G401.6 (cell line): ENCODE results near the gene TRMT61A.
"Not testable (repeated sequence)": the region's sequence is repeated elsewhere in the genome, so short reads cannot be mapped to it uniquely, and the experiment has no call there.

Experiments used
- FAIRE-seq: peaks from 2 replicates; lab custom pipeline; 2012; peaks lifted over from hg19 to GRCh38; lab: Jason Lieb, UNC

Gene TRMT61A

DNA sequence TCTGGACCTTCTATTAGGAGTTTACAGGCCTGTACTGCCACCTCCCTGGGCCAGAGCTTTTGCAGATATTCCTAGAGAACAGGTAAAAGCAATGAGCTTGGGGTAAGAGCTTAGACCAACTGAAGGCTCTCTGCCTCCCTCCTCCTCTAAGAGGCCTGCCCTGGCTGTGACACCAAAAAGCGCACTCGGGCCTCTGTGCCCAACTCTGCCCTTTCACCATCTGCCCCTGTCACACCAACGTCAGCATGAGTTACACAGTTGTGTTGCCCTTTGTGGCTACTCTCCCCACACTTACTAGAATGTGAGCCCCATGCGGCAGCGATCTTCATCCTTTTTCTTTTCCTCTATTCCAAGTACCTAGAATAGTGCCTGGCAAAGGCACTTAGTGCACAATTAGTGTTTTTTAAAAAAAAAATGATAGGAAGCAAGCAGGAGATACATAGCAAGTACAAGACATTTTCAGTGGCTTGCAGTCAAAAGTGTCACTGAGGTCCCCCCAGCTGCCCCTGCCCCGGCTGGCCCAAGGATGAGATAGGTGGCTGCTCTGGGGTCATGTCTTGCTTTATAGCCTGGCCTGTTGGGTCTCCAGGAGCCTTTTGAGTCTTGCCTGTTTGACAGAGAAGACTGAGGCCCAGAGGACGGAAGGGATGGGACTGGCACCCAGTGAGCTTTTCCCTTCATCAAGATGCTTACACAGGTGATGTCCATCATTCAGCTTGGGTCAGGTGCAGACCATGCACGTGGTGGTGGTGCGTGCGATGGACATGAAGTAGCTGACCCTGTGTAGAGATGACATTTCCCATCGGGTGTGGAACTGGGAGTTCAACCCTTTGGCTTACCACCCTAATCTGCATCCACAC is 18.9 kb upstream of the TRMT61A start:
- no peak for FAIRE-seq

DNA sequence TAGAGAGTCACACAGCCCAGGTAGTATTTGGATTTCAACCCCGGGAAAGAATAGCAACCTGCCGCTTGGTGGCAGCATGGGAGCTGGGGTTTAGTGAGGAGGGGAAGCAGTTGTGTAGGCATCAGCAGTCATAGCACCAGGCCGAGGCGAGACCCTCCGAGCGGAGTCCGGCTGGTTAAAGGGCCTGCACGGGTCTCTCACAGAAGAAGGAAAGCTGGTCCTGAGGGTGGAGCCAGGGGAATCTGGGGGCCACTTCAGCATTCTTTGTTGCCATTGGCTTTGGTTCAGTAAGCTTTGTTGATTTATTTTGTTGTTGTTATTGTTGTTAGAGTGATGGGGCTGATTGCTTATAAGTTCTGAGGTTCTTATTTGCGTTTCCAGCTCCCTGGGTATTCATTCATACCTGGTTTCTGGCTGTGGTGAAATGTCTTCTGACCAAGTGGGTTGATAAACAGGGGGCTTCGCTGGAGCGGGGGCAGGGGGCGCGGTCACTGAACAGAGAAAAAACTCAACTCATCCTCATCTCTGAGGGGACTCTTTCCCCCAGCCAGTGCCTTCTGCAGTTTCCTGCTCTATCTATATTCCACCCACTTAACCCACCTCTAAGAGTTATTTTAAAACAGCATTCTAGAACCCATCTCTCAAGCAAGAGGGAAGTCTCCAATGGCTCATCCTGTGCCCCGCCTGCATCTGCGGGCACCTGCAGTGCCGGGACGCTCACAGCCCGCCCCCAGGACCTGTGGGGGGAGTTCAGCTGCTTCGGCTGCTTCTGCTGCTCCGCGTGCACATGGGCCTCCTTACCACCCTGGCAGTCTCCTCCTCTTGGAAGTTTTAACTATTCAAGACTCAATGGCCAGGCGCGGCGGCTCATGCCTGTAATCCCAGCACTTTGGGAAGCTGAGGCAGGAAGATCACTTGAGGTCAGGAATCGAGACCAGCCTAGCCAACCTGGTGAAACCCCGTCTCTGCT is 18.0 kb upstream of the TRMT61A start:
- no peak for FAIRE-seq

DNA sequence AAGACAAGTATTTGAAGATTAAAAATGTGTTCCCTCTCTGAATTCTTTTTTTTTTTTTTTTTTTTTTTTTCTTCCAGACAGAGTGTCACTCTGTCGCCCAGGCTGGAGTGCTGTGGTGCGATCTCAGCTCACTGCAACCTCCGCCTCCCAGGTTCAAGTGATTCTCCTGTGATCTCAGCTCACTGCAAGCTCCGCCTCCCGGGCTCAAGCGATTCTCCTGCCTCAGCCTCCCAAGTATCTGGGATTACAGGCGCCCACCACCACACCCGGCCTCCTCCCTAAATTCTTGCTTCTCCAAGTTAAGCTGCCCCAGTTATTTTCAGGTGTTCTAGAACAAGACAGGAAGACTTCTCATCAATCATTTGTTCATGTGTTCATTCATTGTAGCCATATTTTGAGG is 16.8 kb upstream of the TRMT61A start:
- not testable (repeated sequence) for FAIRE-seq

DNA sequence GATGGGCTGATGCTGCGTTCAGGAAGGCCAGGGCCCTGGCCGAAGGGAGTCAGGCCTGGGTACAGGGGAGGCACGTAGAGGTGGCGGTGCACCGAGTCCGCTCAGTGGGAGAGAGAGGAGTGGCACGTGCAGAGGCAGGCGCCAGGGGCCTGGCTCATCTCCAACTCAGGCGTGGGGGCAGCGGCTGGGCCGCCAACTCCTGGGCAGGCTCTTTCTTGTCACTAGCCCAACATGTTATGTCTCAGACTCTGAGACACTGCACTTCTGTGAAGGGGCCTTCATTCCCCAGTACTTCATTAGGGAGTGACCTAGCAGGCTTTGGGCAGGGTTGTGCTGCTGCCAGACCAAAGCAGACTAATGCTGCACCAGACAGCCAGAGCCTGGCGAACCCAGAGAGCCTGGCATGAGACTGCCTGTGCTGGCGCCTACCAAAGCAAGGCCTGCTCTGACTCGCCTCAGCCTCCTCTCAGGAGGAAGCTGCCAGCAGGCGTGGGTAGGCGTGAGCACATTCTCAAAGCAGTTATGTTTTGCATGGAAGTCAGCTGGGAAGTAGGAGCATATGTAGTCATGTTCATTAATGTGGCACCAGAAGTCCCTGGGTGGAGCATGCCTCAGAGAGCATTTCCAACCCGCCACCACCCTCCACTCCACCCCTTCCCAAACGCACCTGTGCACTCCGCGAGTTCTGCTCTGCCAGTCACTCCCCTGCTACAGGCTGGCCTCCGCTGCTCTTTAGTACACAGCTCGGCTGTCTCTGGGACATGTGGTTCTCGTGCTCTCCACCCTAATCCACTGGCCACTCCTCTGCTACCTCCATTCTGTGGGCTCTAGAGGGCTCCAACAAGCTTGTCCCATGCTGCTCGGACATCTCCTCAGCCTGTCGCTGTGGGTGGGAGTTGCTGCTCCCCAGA is 16.0 kb upstream of the TRMT61A start:
- no peak for FAIRE-seq

DNA sequence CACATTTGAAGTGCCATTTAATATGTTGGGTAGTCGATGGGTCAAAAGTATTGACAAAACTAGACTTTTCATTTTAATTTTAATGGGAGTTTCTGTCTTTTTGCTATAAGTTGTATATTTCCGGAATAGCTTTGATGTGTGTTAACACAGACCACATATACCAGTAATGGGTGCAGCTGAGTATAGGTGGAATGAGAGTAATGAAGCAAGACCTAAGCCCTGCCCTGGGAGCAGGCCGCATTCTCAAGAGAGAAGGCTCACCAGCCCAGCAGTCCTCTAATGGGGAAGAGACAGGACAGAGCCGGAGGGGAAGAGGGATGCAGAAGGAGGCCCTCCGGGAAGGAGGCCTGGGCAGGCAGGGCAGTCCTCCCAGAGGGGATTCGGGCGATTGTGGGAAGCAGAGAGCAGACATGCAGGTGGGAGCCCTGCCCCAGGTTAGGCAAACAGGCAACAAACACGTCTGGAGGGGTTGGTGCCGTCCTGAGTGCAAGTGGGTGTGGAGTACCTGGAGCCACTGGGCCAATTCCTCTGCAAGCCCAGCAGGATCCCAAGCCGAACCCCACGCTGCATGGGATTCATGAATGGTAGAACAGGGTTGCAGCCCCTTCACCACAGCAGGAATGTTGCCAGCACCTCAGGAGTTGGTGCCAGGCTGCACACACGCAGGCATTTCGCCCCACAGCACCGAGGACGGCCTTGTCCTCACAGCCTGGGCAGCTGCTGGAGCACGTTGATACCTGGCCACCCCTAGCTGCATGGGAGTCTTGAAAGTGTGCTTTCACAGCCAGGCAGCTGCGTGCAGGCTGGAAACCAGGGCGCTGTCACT is 14.2 kb upstream of the TRMT61A start:
- FAIRE-seq = no peak

DNA sequence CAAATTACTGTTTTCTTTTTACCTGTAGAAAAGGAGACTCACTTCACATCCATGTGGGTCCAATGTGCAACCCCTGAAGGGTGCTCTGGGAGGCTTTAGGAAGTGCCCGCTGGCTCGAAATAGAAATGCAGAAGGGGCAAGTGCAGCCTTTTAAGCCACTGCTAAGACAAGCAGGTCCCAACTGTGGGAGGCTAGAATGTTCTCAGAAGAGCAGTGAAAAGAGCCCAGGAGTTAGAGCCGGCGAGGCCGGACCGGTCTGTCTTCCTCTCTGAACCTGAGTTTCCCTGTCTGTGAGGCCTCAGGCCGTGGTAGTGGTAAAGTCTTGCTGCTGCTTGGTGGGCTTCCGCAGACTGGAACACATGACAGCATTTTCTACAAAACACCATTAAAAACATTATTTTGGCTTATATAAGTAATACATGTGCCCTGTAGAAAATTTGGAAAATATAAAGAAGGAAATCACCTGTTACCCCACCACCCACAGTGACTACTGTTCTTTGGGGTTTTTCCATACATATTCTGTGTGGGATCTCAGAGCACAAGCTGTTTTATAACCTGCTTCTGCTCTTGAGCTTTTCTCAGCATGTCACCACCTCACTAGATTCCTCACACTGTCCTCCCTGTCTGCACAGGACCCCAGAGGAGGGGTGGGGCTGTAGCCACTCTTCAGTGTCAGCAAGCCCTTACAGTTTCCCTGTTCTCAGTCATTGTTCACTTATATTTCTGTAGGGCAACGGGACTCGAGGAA is 12.4 kb upstream of the TRMT61A start:
- FAIRE-seq = no peak

DNA sequence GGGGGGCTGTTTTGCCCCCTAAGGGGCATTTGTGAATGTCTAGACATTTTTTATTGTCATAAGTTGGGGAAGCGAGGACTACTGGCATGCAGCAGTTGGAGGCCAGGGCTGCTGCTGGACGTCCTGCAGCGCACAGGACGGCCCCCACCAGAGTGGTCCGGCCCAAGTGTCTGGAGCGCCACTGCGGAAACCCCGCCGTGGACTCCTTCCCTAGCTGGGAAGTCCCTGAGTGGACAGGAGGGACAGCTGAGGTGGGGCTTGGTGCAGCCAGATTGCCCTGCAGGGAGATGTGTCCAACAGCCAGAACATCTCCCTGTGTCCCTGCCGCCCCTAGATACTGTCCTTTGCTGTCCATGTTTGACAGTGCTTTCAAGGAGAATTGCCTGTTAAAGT is 11.8 kb upstream of the TRMT61A start:
- no peak for FAIRE-seq

DNA sequence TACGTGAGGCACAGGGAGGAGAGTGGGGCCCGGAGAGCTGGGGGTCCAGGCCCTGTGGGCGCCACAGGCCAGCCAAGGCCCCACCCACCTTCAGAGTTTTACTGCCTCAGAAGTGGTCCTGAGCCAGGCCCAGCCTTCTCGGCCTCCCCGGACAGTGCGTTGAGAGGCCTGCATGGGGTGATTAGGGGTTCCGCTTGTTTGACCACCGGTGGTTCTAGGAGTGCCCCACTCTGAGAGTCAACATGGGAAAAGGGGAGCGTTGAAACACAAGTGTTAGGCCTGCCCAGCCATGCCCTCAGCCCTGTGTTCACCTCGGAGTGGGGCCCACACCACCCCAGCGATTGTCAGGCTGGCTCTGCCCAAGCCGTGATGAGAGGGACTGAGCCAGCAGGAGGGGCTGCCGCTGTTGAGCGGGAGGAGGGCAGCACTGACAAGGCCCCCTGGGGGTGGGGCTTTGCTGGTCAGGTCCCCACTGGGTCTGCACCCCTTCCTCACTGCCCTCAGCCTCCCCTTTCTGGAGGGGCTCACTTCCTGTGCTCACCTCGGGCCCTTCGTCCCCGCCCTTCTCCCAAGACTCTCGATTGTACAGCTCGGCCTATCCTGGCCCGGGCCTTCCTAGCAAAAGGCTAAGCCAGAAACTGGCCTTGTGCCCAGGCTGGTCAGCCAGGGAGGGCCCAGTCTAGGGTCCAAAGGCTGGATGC is 11.1 kb upstream of the TRMT61A start:
- FAIRE-seq = no peak

DNA sequence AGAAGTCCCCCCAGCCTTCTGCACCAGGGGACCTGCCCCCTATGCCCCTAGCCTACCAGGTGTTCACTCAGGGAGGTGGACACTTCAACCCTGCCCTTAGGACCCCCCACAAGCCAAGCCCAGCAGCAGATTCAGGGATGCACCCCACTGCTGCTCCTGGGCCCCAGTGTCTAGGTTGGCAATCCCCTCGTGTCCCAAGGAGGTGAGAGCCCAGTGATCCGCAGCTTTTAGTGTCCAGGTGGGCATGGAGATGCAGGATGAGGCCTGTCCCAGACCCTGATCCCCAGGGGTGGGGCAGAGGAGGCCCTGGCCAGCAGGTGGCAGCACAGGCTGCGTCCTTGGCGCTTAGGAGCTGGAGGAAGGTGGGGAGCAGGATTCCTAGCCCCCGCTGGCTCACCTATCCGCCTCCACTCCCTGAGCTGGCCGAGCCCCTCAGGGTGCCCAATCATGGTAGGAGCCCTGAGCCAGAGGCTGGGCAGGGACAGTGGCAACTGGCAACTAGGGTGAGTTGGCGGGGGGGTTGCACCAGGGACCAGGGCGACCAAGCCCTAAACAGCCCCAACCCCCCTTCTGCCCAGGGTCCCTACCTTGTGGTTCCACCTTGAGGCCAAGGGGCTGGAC is 10.5 kb upstream of the TRMT61A start:
- FAIRE-seq = no peak

DNA sequence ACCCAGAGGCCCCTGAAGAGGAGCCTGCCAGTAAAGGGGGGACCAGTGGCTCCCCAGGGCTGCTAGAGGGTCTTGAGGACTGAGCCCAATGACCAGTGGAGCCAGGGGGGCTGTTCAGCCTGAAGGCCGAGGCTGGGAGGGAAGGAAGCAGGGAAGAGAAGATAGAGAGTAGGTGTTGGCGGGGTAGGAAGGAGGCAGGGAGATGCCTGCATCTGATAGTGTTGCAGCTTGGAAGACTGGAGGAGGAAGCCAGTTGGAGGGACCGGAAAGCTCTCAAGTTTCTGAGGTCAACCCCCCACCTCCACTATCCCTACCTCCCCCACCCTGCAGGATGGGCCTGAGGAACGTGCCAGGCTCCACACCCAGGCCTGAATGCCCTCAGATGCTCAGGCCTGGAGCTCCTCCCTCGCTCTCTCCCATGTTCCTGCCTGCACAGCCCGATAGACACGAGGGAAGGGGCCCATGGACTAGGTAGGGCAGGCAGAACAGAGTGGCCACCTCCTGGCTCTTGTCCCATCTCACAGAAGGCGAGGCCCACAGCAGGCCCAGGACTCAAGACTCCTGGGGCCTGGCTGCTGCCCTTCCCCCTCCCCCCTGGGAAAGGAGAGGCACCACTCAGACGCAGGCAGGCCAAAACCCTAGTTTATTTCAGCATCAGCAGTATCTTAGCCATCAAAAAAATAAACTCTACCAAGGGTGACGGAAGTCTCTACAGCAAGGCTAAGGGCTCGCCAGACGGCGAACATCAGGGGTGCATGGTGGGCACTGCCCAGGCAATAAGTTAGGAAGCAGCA is 9.8 kb upstream of the TRMT61A start:
- peak; percentile 91 for FAIRE-seq

DNA sequence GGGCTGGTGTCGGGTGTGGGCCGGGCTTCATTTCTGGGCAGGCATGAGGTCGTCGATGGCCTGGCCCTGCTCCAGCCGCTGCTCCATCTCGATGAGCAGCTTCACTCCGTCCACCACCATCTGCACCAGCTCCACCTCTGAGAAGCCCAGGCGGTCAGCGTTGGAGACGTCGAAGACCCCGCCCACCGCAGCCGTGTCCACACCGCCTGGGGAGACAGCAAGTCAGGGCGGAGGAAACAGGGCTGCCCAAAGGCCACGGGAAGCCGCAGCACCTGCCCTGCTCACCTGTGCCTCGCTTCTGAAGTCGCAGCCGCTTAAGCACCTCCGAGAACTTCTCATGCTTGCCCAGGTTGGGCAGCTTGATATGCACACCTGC is 9.2 kb upstream of the TRMT61A start:
- FAIRE-seq = no peak

DNA sequence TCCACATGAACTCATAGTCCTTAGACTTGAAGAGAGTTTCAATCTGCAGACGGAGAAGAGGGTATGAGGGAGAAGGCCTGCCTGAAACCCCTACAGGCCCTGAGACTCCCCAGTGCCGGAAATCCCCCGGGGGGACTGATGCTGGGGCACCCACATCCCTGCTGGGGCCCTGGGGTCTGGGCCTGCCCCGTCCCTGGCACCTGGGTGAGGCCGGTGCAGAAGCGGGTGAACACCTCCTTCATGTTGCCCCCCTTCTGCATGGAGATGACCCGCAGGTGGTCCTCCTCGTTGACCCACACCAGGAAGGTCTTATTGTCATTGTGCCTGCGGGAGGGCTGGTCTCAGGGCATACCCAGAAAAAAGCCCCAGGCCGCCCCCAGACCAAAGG is 8.7 kb upstream of the TRMT61A start:
- no peak for FAIRE-seq

DNA sequence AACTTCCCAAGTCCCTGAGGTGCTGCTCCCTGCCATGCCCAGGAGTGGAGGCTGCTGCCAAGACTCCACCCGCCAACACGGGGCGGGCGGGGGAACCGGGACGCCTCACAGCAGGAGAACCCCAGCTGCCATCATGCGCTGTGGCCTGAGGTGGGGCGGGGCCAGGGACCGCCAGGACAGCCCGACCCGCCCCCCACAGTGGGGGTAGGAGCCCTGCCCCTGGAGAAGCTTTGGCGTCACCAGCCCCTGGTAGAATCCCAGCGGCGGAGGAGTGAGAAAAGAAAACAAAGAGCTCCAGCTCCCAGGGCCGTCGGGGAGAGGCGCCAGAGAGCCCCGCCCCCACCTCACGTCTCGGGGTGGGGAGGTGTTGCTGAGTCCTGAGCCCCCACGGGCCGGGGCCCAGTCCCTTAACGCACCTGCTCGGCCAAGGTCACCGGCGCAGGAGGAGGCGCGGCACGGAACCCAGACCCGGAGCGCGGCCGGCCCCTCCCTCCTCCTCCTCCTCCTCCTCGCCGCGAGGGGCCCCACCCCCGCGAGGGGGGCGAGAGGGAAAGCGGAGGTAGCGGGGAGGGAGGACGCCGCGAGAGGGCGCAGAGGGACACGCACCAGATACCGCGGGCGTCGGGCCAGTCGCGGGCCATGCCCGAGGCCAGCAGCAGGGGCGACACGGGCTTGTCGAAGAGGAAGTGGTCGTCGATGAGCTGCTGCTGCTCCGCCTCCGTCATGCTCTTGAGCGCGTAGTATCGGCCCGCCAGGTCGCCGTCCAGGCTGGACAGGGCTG is 8.1 kb upstream of the TRMT61A start:
- FAIRE-seq = no peak

DNA sequence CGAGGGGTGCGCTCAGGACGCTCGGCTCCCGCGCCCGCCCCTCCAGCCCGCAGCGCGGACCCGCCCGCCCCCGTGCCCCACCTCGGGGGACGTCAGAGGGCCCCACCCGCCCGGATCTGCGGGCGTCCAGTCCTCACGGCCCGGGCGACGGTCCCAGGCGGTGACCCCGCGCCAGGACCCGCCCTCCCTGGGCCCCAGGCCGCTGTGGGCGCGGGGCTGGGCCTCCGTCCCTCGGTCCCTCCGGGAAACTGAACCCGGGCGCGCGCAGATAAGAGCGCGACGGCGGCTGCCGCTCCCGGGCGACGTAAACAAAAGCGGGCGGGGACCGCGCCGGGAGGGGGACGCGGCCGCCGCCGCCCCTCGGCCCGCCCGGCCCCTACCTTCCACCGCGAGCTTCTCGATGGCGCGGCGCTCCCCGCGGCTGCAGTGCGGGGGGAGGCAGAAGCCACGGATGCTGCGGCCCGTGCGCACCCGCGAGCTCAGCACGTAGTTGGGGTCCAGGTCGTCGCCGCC is 7.5 kb upstream of the TRMT61A start:
- FAIRE-seq = no peak

DNA sequence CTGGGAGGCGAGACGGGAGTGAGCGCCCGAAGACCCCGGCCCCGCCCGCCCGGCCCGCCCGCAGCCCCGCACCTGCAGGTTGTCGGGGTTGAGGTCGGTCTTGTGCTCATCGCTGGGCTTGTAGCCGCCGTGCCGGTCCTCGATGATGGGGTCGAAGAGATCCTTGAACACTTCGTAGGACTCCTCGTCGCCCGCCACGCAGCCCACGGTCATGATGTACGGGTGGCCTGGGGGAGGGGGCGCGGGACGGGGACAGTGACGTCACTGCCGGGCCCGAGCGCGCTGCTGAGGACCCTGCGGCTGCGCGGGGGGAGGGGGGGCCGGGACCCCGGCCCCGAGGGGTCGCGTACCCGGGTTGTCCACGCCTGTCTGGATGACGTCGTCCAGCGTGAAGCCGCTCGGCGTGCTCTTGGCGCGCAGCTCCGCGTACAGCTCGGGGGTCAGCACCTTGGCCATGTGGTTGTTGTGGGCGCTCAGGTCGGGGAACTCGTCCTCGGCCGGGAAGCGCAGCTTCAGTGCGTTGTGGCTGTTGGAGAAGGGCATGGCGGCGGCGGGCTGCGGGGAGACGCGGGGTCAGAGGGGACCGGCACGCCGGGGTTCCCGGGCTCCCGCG is 6.9 kb upstream of the TRMT61A start:
- no peak for FAIRE-seq

DNA sequence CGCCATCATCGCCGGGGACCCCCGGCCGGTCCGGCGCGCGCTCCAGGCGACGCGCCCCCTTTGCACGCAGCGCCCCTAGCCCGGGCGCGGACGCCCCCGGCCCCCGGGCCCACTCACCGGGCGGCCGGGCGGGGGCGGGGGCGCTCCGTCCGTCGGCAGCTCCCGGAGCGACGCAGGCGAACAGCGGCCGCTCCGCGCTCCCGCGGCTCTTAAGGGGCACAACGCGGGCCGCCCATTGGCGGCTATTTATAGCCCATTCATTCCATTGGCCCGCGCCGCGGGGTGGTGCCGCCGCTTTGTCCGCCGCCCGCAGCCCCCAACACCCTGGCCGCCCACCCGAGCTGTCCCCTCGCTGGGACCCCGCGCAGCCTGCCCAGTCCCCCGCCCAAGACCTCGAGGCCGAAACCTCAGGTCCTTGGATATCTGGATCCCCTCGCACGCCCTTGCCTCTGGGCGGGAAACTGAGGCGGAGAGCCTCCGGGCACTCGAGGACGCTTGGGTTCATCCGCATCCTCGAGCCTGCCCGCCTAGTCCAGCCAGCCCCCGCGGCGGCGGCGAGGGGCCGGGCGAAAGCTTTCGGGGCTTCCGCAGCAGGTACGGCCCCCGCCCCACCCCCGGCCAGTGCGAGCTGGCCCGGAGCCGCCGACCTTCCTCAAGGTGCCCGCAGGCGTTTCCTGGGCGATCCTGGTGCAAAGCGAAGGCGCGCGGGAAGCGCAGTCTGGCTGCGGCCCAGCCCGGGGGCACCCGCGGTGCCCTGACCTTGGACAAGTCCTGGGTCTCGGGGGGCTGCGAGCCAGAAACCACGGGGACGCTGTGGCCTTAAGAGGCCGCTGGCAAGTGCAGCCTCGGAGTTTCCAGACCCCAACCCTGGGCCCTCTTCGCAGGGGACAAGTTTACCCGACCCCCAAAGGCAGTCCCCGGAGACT is 6.1 kb upstream of the TRMT61A start, which contains the start of gene CKB:
Gene CKB (minus strand): TSS at position 182 of the 926 bp plus-strand sequence. CDS start 337 bp downstream, outside the sequence.
- no peak for FAIRE-seq
